Suprapubic skin (tissue), 4 donors: Measurements from ENCODE around the gene RPL36A. TPM values are rescaled to one million over a fixed set of nuclear protein-coding genes. Genes with fewer than 3 reads are reported as not detected.

Experiments
- DNase-seq, 2 donors: peaks; one replicate each; pipeline ENCODE4 v3.0.0-alpha.2; 2019; ENCODE audit warnings: low spot score in 2 of 2
- H3K27ac ChIP-seq: fragments of 200-600 bp; sonication (generic); one replicate; pipeline ENCODE4 v1.5.1; 2019
- H3K27me3 ChIP-seq: fragments of 200-600 bp; sonication (generic); one replicate; pipeline ENCODE4 v1.5.1; 2019
- H3K36me3 ChIP-seq: fragments of 200-600 bp; sonication (generic); one replicate; pipeline ENCODE4 v1.5.1; 2019
- H3K4me1 ChIP-seq: fragments of 200-600 bp; sonication (generic); one replicate; pipeline ENCODE4 v1.5.1; 2019
- H3K4me3 ChIP-seq: fragments of 200-600 bp; sonication (generic); one replicate; pipeline ENCODE4 v1.5.1; 2019; ENCODE audit warnings: mild to moderate bottlenecking
- H3K9me3 ChIP-seq: fragments of 200-600 bp; sonication (generic); one replicate; pipeline ENCODE4 v1.5.1; 2019
- CTCF ChIP-seq, 2 donors: fragments of 200-600 bp in 1 of 2; fragments of 450-650 bp in 1 of 2; sonication (generic) in 1 of 2; IDR thresholded peaks; one replicate each; pipeline ENCODE4 v1.5.1; 2016 to 2019; ENCODE audit warnings: antibody characterized with exemption in 2 of 2, mild to moderate bottlenecking in 1 of 2, moderate library complexity in 1 of 2
- EP300 ChIP-seq: sonication (generic); formaldehyde crosslinking; IDR thresholded peaks from one replicate; pipeline ENCODE4 v1.6.1; 2017; ENCODE audit warnings: antibody characterized with exemption
- POLR2A ChIP-seq, 2 donors: fragments of 450-650 bp; IDR thresholded peaks; one replicate each; pipeline ENCODE4 v1.6.1; 2017; ENCODE audit warnings: antibody characterized with exemption in 2 of 2, mild to moderate bottlenecking in 2 of 2, moderate library complexity in 2 of 2
- POLR2AphosphoS5 ChIP-seq, 3 donors: sonication (generic); formaldehyde crosslinking; IDR thresholded peaks; one replicate each; pipeline ENCODE4 v1.6.1; 2017; ENCODE audit warnings: antibody characterized with exemption in 3 of 3
- WGBS: methylation state at CpG from one replicate; pipeline ENCODE4 v1.1.5; 2018; 5-methylcytosine and 5-hydroxymethylcytosine counted together
- total RNA-seq, 4 donors: library from RNA; depleted of rRNA; stranded (reverse); fragments of >200 nt; gene quantifications; one replicate each; pipeline ENCODE4 v1.1.0, GENCODE V29; 2016

The RPL36A gene
- total RNA-seq, 4 donors from 2014 or later = 1,064 to 2,433 (median 2,004) TPM

GRCh38 chrX:101442085-101442484 is 51.3 kb downstream of the RPL36A start:
- H3K4me1 ChIP-seq = no peaks in the 10 kb centered on the region
- H3K27me3 ChIP-seq = no peaks in the 10 kb centered on the region
- H3K36me3 ChIP-seq = peaks cover 19% of the 10 kb centered on the region
- H3K27ac ChIP-seq = no peak overlapping the region
- no peaks in the 10 kb centered on the region for H3K9me3 ChIP-seq
- no peak for TF ChIP-seq POLR2A (IDR thresholded peaks at IDR 0.05)
- TF ChIP-seq POLR2AphosphoS5 (IDR thresholded peaks at IDR 0.05) = no peak
- TF ChIP-seq EP300 = no peak
- TF ChIP-seq CTCF (IDR thresholded peaks at IDR 0.05) = no peak
- WGBS = 80% methylated on average over 2 of the region's 2 CpGs
- H3K4me3 ChIP-seq = no peak overlapping the region
- no peak for DNase-seq

Other genes with a start within 250 kb of the RPL36A start
- gene DRP2, start 171.2 kb upstream of the RPL36A start, total RNA-seq = under 1 TPM; 0.05 to 0.97 (median 0.35) TPM
- gene TAF7L, start 99.7 kb upstream of the RPL36A start, total RNA-seq = 1 to 10 TPM in 2 of 4 donors, under 1 TPM in 2; 0.34 to 1.9 (median 1.1) TPM
- 1 to 10 TPM; 7.9 to 9.0 (median 8.4) TPM for gene TIMM8A, start 42.3 kb upstream of the RPL36A start, total RNA-seq
- 1 to 10 TPM; 1.4 to 6.8 (median 1.9) TPM for gene BTK, start 4.8 kb upstream of the RPL36A start, total RNA-seq
- gene GLA, start 16.9 kb downstream of the RPL36A start, total RNA-seq = 10 to 100 TPM; 13.8 to 19.1 (median 16.9) TPM
- 10 to 100 TPM; 37.3 to 60.6 (median 38.5) TPM for gene HNRNPH2, start 17.2 kb downstream of the RPL36A start, total RNA-seq
- 10 to 100 TPM in 2 of 4 donors, 1 to 10 TPM in 2; 2.4 to 19.6 (median 8.1) TPM for gene ARMCX4, start 94.4 kb downstream of the RPL36A start, total RNA-seq
- gene ARMCX1, start 159.5 kb downstream of the RPL36A start, total RNA-seq = 10 to 100 TPM in 3 of 4 donors, 1 to 10 TPM in 1; 9.0 to 19.4 (median 12.1) TPM
- gene ARMCX6, start 227.0 kb downstream of the RPL36A start, total RNA-seq = 10 to 100 TPM; 11.0 to 23.3 (median 12.8) TPM
- gene ARMCX3, start 232.1 kb downstream of the RPL36A start, total RNA-seq = 10 to 100 TPM in 3 of 4 donors, 1 to 10 TPM in 1; 8.4 to 23.3 (median 13.1) TPM